IMR-90 (cell line): ENCODE results near the gene ERC2. TPM values are rescaled to one million over a fixed set of nuclear protein-coding genes. Genes with fewer than 3 reads are reported as not detected.
A peak's percentile ranks its signal among the peaks of the same experiment; 100 is the strongest.

ENCODE experiments used
- ATAC-seq: fragments of 200-7000 bp; cut with Tn5 transposase; 2 replicates; pipeline ENCODE4 v1.9.1; 2020; ENCODE audit warnings: low read depth, mild to moderate bottlenecking, moderate library complexity
- BruUV-seq: library from RNA; stranded (reverse); fragments of 400-500 nt; replicated peaks from 2 replicates; lab custom pipeline; 2021; lab: Mats Ljungman, UMichigan
- CTCF ChIA-PET: fragments of 300-600 bp; formaldehyde crosslinking; extraction: SDS; loops from one replicate; lab custom pipeline; 2021; ENCODE audit warnings: antibody characterized with exemption; lab: Yijun Ruan, JAX
- POLR2A ChIA-PET: fragments of 300-600 bp; sonication (Branson Sonifier 250); formaldehyde crosslinking; loops from one replicate; lab custom pipeline; 2022; ENCODE audit warnings: antibody characterized with exemption; ENCODE audit not compliant: unreplicated experiment; lab: Charles Lee
- DNase-seq: peaks from one replicate; pipeline ENCODE4 v3.0.0; 2013
- H2AFZ ChIP-seq: replicated peaks from 2 replicates; pipeline ENCODE3; 2013; ENCODE audit warnings: low read length, mild to moderate bottlenecking; ENCODE audit not compliant: poor library complexity
- H2AK5ac ChIP-seq: 2 replicates; pipeline ENCODE4 v1.6.1; 2013; ENCODE audit warnings: low read depth, low read length, inconsistent platforms
- H2AK9ac ChIP-seq: replicated peaks from 2 replicates; pipeline ENCODE3; 2013; ENCODE audit warnings: mild to moderate bottlenecking, low read depth, low read length, moderate library complexity; ENCODE audit not compliant: poor library complexity
- H2BK120ac ChIP-seq: 2 replicates; pipeline ENCODE4 v1.6.1; 2013; ENCODE audit warnings: low read depth, low read length, inconsistent platforms
- H2BK15ac ChIP-seq: 3 replicates; pipeline ENCODE4 v1.6.1; 2013; ENCODE audit warnings: low read depth, low read length, inconsistent platforms
- H2BK20ac ChIP-seq: 2 replicates; pipeline ENCODE4 v1.6.1; 2013; ENCODE audit warnings: low read depth, mild to moderate bottlenecking, inconsistent platforms, low read length, moderate library complexity
- H2BK5ac ChIP-seq: 2 replicates; pipeline ENCODE4 v1.6.1; 2013; ENCODE audit warnings: mild to moderate bottlenecking, low read depth, low read length, inconsistent platforms; ENCODE audit not compliant: poor library complexity, severe bottlenecking
- H3K14ac ChIP-seq: replicated peaks from 2 replicates; pipeline ENCODE4 v1.6.1; 2013; ENCODE audit warnings: low read depth, low read length, inconsistent platforms
- H3K18ac ChIP-seq: 2 replicates; pipeline ENCODE4 v1.6.1; 2013; ENCODE audit warnings: low read depth, low read length, control low read depth
- H3K23ac ChIP-seq: 2 replicates; pipeline ENCODE4 v1.6.1; 2013; ENCODE audit warnings: low read depth, low read length, inconsistent platforms
- H3K27ac ChIP-seq: 2 replicates; pipeline ENCODE4 v1.5.1; 2013; ENCODE audit warnings: mild to moderate bottlenecking, control low read depth, low read length; ENCODE audit not compliant: insufficient read depth
- H3K27me3 ChIP-seq: 2 replicates; pipeline ENCODE4 v1.6.1; 2013; ENCODE audit warnings: low read length; ENCODE audit not compliant: control insufficient read depth, insufficient read depth
- H3K36me3 ChIP-seq: 2 replicates; pipeline ENCODE4 v1.6.1; 2013; ENCODE audit warnings: low read length, mixed read lengths; ENCODE audit not compliant: control insufficient read depth, insufficient read depth
- H3K4ac ChIP-seq: 2 replicates; pipeline ENCODE4 v1.6.1; 2013; ENCODE audit warnings: low read depth, low read length, inconsistent platforms
- H3K4me1 ChIP-seq: 2 replicates; pipeline ENCODE4 v1.6.1; 2013; ENCODE audit warnings: low read length, mixed read lengths; ENCODE audit not compliant: control insufficient read depth, insufficient read depth
- H3K4me2 ChIP-seq: 2 replicates; pipeline ENCODE4 v1.6.1; 2013; ENCODE audit warnings: low read depth, mild to moderate bottlenecking, control low read depth, low read length, moderate library complexity
- H3K4me3 ChIP-seq: 2 replicates; pipeline ENCODE4 v1.5.1; 2013; ENCODE audit warnings: low read depth, mild to moderate bottlenecking, control low read depth, low read length, moderate library complexity; ENCODE audit not compliant: insufficient read depth
- H3K56ac ChIP-seq: 2 replicates; pipeline ENCODE4 v1.6.1; 2013; ENCODE audit warnings: low read length, inconsistent platforms; ENCODE audit not compliant: insufficient read depth; ENCODE audit errors: extremely low read depth
- H3K79me1 ChIP-seq, 2 experiments: 2 replicates each; pipeline ENCODE4 v1.6.1; 2013; ENCODE audit warnings: low read length in 2 of 2, inconsistent platforms in 1 of 2, low read depth in 1 of 2
- H3K9ac ChIP-seq: 2 replicates; pipeline ENCODE4 v1.6.1; 2013; ENCODE audit warnings: low read depth, low read length, control low read depth
- H3K9me1 ChIP-seq: 2 replicates; pipeline ENCODE4 v1.6.1; 2013; ENCODE audit warnings: low read length, inconsistent platforms; ENCODE audit not compliant: insufficient read depth
- H3K9me3 ChIP-seq: 2 replicates; pipeline ENCODE4 v1.6.1; 2013; ENCODE audit warnings: low read length; ENCODE audit not compliant: control insufficient read depth, insufficient read depth
- H4K20me1 ChIP-seq: 2 replicates; pipeline ENCODE4 v1.6.1; 2013; ENCODE audit warnings: low read length, inconsistent platforms; ENCODE audit not compliant: insufficient read depth
- H4K5ac ChIP-seq: 2 replicates; pipeline ENCODE4 v1.6.1; 2013; ENCODE audit warnings: mild to moderate bottlenecking, low read depth, low read length, control low read depth
- H4K8ac ChIP-seq, 2 experiments: 2 replicates each; pipeline ENCODE4 v1.6.1; 2013; ENCODE audit warnings: low read depth in 2 of 2, low read length in 2 of 2, control low read depth in 1 of 2, inconsistent platforms in 1 of 2
- H4K91ac ChIP-seq: 2 replicates; pipeline ENCODE4 v1.6.1; 2013; ENCODE audit warnings: low read depth, low read length, inconsistent platforms; ENCODE audit not compliant: insufficient read depth
- BHLHE40 ChIP-seq: fragments of 150-350 bp; IDR thresholded peaks from 2 replicates; pipeline ENCODE4 v1.6.1; 2016; ENCODE audit warnings: mild to moderate bottlenecking, low read depth, low read length
- CEBPB ChIP-seq: IDR thresholded peaks from 2 replicates; pipeline ENCODE4 v1.6.1; 2012; ENCODE audit warnings: low read depth, low read length, improper control_type of control experiment
- CHD1 ChIP-seq: IDR thresholded peaks from 2 replicates; pipeline ENCODE4 v1.6.1; 2012; ENCODE audit warnings: low read depth, low read length, improper control_type of control experiment
- CTCF ChIP-seq: conservative IDR thresholded peaks from 2 replicates; pipeline ENCODE4 v1.5.1; 2012; ENCODE audit warnings: mild to moderate bottlenecking, low read depth, low read length, improper control_type of control experiment
- ELK1 ChIP-seq: fragments of 150-350 bp; IDR thresholded peaks from 2 replicates; pipeline ENCODE4 v1.6.1; 2016; ENCODE audit warnings: low read depth, mild to moderate bottlenecking, low read length, moderate library complexity, borderline replicate concordance
- FOS ChIP-seq: fragments of 150-350 bp; IDR thresholded peaks from 2 replicates; pipeline ENCODE4 v1.6.1; 2016; ENCODE audit warnings: low read depth, low read length
- MAFK ChIP-seq: IDR thresholded peaks from 2 replicates; pipeline ENCODE4 v1.6.1; 2012; ENCODE audit warnings: low read depth, low read length, improper control_type of control experiment
- MAZ ChIP-seq: IDR thresholded peaks from 2 replicates; pipeline ENCODE4 v1.6.1; 2012; ENCODE audit warnings: low read depth, mild to moderate bottlenecking, low read length, improper control_type of control experiment, moderate library complexity, borderline replicate concordance
- NFE2L2 ChIP-seq: fragments of 150-350 bp; IDR thresholded peaks from 2 replicates; pipeline ENCODE4 v1.6.1; 2016; ENCODE audit warnings: low read depth, mild to moderate bottlenecking, low read length
- POLR2A ChIP-seq: IDR thresholded peaks from 2 replicates; pipeline ENCODE4 v1.6.1; 2012; ENCODE audit warnings: mild to moderate bottlenecking, low read depth, low read length
- SMC3 ChIP-seq: fragments of 150-350 bp; IDR thresholded peaks from 2 replicates; pipeline ENCODE4 v1.6.1; 2016; ENCODE audit warnings: low read depth, mild to moderate bottlenecking, antibody characterized with exemption, low read length, moderate library complexity
- USF2 ChIP-seq: fragments of 150-350 bp; IDR thresholded peaks from 2 replicates; pipeline ENCODE4 v1.6.1; 2017; ENCODE audit warnings: mild to moderate bottlenecking, antibody characterized with exemption, low read length, low read depth
- WGBS, 2 experiments: methylation state at CpG; one replicate each; pipeline versions ENCODE4 v1.1.5 to v1.1.7; 2013; ENCODE audit warnings: missing lambda C conversion rate in 2 of 2; ENCODE audit not compliant: insufficient read length in 1 of 2; ENCODE audit errors: extremely low coverage in 2 of 2; 5-methylcytosine and 5-hydroxymethylcytosine counted together
- dilution Hi-C: fragments of 300-500 bp; cut with HindIII; formaldehyde crosslinking; loops from one replicate; pipeline ENCODE4 v1.14.3; 2018; ENCODE audit warnings: low sequenced_read_pairs; ENCODE audit not compliant: unreplicated experiment
- in situ Hi-C: fragments of 300-500 bp; cut with MboI; formaldehyde crosslinking; loops from 3 replicates; pipeline ENCODE4 v1.14.3; 2019; ENCODE audit warnings: low sequenced_read_pairs, inconsistent platforms, mixed read lengths
- intact Hi-C: fragments of 100-400 bp; cut with micrococcal nuclease; formaldehyde crosslinking; loops from 2 replicates; pipeline ENCODE4 v1.10.0; 2022
- polyA plus RNA-seq, 3 experiments: library from polyadenylated mRNA; depleted of rRNA; stranded (reverse); fragments of >200 nt; gene quantifications; 2 replicates each; pipeline ENCODE4 v1.2.3, GENCODE V29; 2012; ENCODE audit warnings: low replicate concordance in 1 of 3
- total RNA-seq: library from RNA; depleted of rRNA; stranded (reverse); fragments of >200 nt; gene quantifications from 2 replicates; pipeline ENCODE4 v1.2.3, GENCODE V29; 2012

ERC2 gene
- total and polyA plus RNA-seq, 2 of the 4 experiments (the other 2 are of a cell fraction): 0.17 to 0.18 TPM

- peak overlapping the region; percentile 96 for H3K4ac ChIP-seq
- WGBS, 2 experiments: 67% methylated on average over 1 of the region's 4 CpGs; no CpG with 5 or more reads in 1 of the 2 experiments
- no peaks in the 10 kb centered on the region for H3K9me3 ChIP-seq
- peak overlapping the region; percentile 91 for H4K5ac ChIP-seq
- peak overlapping the region; percentile 98 for H2AK5ac ChIP-seq
- no TSS peak for BruUV-seq
- H4K20me1 ChIP-seq: no peaks in the 10 kb centered on the region
- peak overlapping the region; percentile 20; the same call in 1 of the 2 replicates for H3K56ac ChIP-seq
- peaks cover 8% of the 10 kb centered on the region for H3K4me1 ChIP-seq
- dilution Hi-C loops (no loop called here), in situ Hi-C loops (loop anchor here (10.0 kb wide), 2 partner anchors 408 to 1048 kb away; partner anchors contain the start of gene WNT5A), intact Hi-C loops (loop anchor here (5.0 to 10.0 kb wide), 3 partner anchors 146 to 728 kb away; no protein-coding TSS in a partner anchor)
- DNase-seq (peak; percentile 81), ATAC-seq (peak; percentile 96)
- H3K27ac ChIP-seq: peak overlapping the region; percentile 80
- no peak overlapping the region for H2AK9ac ChIP-seq
- H3K23ac ChIP-seq: peak overlapping the region; percentile 82
- H3K36me3 ChIP-seq: no peaks in the 10 kb centered on the region
- peak overlapping the region; percentile 98 for H2BK20ac ChIP-seq
- no peak overlapping the region for H3K4me3 ChIP-seq
- CTCF ChIA-PET: no interaction called here
- H2BK120ac ChIP-seq: peak overlapping the region; percentile 98
- H3K9me1 ChIP-seq: peaks cover 9% of the 10 kb centered on the region
- peak overlapping the region; percentile 75 for H2BK5ac ChIP-seq
- H3K14ac ChIP-seq: peak overlapping the region; percentile 81
- peak overlapping the region; percentile 74 for H2AFZ ChIP-seq
- peak overlapping the region; percentile 27 to 76; a peak in 3 of 4 replicates for H4K8ac ChIP-seq
- H3K9ac ChIP-seq: no peak overlapping the region
- POLR2A ChIA-PET: no interaction called here
- no peaks in the 10 kb centered on the region for H3K79me1 ChIP-seq
- H2BK15ac ChIP-seq: peak overlapping the region; percentile 97
- H3K4me2 ChIP-seq: peak overlapping the region; percentile 63
- TF ChIP-seq CTCF (peak; percentile 26; the same call in 1 of the 2 replicates), SMC3 (no peak), USF2 (no peak), MAZ (no peak), NFE2L2 (no peak), CHD1 (no peak), MAFK (no peak), POLR2A (no peak), FOS (peak; percentile 44; the same call in 1 of the 2 replicates), ELK1 (no peak), BHLHE40 (no peak), CEBPB (no peak)
- peak overlapping the region; percentile 86 for H3K18ac ChIP-seq
- H3K27me3 ChIP-seq: no peaks in the 10 kb centered on the region
- H4K91ac ChIP-seq: peak overlapping the region; percentile 86
These were observed 575.1 kb downstream of the ERC2 start for GRCh38 chr3:55893045-55893664.
